ENCODE results near the gene HDAC10.
A peak's percentile ranks its signal among the peaks of the same experiment; 100 is the strongest.
"Not testable (repeated sequence)": the region's sequence is repeated elsewhere in the genome, so short reads cannot be mapped to it uniquely, and the experiment has no call there.

Gene HDAC10

DNA sequence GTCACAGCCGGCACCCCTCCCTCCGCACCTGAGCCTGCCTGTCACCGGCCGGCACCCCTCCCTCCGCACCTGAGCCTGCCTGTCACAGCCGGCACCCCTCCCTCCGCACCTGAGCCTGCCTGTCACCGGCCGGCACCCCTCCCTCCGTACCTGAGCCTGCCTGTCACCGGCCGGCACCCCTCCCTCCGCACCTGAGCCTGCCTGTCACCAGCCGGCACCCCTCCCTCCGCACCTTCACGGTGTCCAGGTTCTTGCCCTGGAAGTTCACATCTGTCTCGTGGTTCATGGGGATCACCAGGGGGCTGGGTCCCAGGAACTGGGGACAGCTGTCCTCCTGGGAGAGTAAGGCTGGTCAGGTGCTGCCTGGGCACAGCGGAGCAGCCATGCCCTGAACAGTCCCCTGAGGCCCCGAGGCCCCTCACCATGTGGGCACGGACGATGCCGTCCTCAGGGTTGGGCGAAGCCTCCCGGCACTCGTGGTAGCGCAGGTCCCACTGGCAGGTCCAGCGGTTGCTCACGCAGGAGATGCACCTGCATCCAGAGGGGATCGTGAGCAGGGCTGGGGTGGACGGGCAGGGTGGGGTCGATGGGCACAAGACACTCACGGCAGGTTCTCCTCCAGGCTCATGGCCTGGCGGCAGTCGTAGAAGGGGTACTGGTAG is 34.6 kb upstream of the HDAC10 start:
- DNase-seq: no peak

GRCh38 chr22:50284479-50284878 is 33.4 kb upstream of the HDAC10 start:
- no peak for DNase-seq

DNA sequence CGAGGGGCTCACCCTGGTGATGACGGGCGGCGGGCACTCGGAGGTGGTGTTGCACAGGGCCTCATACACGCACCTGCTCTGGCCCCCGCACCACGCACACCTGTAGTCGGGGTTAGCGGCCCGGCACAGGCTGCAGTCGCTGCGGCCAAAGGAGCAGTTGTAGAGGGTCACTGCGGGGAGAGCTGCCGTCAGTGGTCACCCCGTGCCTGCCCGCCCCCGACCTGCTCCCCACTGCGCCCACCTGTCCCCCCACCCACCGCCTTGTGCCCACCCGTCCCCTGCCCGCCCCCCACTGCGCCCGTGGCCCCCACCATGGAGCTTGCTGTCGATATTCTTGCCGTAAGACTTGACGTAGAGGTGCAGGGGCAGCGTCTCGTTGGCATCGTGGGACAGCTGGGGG is 32.8 kb upstream of the HDAC10 start:
- no peak for DNase-seq

- DNase-seq: no peak
Measured at GRCh38 chr22:50282361-50283155, 31.5 kb upstream of the HDAC10 start.

GRCh38 chr22:50281957-50282356 is 30.9 kb upstream of the HDAC10 start:
- DNase-seq: no peak

GRCh38 chr22:50281384-50281760 is 30.3 kb upstream of the HDAC10 start:
- no peak for DNase-seq

DNA sequence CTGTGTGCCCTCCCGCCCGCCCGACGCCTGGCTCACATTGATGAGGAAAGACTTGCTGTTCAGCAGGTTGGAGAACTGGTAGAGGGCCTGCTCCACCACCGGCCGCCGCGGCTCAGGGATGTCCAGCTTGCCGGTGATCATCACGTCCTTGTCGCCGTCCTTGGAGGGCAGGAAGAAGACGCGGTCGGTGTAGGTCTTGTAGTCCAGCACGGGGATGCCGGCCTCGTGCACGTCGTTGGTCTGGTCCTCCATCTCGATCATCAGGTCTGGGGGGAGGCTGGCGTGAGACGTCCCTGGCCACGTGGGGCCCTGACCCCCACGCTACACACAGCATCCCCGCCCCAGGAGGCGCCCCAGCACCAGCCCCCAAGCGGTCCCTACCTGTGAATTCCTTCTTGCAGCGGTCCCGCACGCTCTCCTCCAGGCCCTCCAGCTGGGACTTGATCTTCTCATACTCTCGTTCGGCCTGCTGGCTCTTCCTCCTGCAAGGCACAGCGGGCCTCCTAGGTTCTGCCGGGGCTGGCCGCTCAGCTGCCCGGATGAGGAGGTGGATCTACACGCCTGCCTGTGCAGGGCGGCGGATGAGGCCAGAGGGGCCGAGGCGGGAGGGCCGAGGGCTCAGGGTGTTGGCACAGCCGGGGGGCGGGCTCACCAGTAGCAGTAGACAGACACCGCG is 29.8 kb upstream of the HDAC10 start:
- DNase-seq: no peak

GRCh38 chr22:50280022-50280707 is 29.1 kb upstream of the HDAC10 start:
- DNase-seq: no peak

DNA sequence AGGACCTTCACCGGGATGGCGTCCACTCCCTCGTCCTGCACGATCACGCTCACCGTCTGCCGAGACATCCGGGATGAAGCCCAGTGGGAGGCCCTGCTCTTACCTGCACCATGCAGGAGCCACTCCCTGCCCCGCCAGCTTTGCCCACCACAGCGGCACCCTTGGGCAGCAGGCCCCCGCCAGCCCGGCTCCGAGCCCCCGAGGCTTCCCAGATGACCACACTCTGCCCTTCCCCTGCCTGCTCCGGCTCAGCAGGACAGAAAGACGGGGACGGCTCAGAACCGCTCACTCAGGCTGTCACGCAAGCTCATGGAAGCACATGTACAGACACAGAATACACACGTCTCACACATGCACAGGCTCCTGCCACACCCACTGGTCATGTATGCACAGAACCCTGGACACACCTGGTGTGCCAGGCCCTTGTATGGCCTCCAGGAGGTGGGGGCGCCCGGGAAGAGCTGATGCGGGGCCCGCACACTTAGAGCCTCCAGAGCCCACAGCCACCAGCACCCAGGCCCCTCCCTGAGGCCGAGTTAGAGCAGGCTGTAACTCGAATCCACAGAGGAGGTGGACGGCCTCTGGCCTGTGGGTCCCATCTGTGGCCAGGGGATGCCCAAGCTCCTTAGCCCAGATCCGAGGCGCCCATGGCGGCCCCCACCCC is 28.0 kb upstream of the HDAC10 start:
- no peak for DNase-seq

GRCh38 chr22:50278461-50278860 is 27.4 kb upstream of the HDAC10 start:
- no peak for DNase-seq

DNA sequence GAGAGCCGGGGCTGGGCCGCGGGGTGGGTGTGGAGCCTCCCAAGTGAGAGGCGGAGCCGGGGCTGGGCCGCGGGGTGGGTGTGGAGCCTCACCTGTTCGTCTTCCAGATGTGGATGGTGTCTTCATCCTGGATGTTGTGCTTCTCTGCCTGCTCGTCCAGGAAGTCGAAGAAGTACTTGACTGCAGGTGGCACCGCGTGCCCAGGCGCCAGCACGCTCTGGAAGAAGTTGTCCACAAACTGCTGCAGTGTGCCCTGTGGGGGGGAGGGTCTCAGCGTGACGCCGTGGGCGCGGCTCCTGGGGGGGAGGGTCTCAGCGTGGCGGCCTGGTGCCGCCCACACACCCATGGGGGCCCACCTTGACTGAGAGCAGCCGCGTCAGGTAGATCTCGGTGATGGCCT is 26.7 kb upstream of the HDAC10 start:
- no peak for DNase-seq

- DNase-seq: no peak
Measured at GRCh38 chr22:50276143-50276542, 25.1 kb upstream of the HDAC10 start.

GRCh38 chr22:50275181-50276055 is 24.4 kb upstream of the HDAC10 start:
- no peak for DNase-seq

DNA sequence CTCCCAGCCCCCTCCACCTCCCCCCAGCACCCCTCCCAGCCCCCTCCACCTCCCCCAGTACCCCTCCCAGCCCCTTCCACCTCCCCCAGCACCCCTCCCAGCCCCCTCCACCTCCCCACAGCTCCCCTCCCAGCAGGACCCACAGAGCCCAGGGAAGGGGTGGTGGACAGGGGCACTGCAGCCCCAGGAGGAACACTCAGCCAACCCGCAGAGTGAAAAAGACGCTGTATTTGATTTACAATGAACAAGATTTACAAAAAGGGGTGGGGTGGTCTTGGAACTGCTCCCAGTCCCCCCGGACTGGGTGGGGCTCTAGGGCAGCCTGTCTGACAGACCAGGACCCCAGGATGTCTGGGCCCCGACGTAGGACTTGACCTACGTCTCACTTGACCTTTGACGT is 23.7 kb upstream of the HDAC10 start:
- DNase-seq: no peak

GRCh38 chr22:50274311-50274710 is 23.2 kb upstream of the HDAC10 start:
- peak; percentile 25 to 58 for DNase-seq

DNA sequence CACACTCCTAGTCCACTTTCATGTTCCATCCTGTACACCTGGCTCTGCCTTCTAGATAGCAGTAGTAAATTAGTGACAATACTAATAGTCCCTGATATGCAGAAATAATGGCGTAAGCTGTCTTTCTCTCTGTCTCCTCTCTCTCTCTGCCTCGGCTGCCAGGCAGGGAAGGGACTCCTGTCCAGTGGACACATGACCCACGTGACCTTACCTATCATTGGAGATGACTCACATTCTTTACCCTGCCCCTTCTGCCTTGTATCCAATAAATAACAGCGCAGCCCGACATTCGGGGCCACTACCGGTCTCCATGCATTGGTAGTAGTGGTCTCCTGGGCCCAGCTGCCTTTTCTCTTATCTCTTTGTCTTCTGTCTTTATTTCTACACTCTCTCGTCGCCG is 22.7 kb upstream of the HDAC10 start:
- DNase-seq: not testable (repeated sequence)

GRCh38 chr22:50273352-50273751 is 22.3 kb upstream of the HDAC10 start:
- not testable (repeated sequence) for DNase-seq

DNA sequence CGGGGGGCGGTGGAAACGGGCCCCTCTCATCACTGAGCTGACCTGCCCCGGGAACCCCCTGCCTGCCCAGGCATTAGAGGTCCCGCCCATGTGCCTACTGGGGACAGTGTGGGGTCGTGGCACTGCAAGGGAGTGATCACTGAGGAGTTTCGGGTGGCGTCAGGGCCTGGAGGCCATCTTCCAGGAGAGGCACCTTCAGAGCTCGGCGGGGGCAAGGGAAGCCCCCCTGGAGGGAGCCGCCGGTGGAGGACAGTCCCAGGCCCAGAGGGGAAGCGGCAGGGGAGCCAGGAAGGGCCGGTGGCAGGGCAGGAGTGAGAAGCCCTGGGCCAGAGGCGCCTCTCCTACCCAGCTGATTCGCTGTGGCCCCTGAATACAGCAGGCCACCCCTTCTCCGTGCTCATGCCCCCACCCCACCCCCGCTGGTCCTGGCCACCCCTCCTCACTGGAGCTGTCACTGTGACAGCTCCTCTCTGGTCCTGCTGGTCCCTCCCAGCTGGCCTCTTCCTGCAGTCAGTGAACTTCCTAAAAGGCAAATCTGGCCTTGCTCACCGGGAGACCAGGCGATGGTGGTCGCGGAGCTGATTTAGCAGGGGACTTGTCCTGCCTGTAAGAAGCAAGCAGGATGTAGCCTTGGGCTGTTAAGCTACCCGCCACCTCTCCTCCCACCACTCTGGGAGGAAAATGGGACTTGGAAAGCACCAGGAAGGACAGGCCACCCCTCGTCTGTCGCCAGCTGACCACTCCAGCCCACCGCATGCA is 21.2 kb upstream of the HDAC10 start:
- DNase-seq: no peak

DNA sequence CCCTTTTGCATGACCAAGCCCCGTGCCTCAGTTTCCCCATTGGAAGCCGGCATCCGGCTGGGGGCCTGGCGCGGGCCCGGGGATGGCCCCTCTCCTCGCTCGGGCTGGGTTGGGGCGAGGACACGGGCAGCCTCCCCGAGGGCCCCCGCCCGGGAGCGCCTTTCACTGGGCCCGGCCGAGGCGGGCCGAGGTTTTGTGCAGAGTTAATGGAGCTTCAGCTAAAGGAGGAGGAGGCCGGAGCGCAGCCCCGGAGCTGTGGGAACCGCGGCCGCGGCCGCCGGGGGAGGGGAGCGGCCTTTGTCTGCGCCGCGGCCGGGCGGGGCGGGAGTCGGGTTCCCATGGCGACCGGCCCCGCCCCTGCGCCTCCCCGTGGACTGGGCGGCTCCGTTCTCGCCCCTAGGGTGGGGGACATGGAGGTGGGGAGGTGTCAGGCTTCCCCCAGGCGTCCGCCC is 20.5 kb upstream of the HDAC10 start:
- DNase-seq: no peak

DNA sequence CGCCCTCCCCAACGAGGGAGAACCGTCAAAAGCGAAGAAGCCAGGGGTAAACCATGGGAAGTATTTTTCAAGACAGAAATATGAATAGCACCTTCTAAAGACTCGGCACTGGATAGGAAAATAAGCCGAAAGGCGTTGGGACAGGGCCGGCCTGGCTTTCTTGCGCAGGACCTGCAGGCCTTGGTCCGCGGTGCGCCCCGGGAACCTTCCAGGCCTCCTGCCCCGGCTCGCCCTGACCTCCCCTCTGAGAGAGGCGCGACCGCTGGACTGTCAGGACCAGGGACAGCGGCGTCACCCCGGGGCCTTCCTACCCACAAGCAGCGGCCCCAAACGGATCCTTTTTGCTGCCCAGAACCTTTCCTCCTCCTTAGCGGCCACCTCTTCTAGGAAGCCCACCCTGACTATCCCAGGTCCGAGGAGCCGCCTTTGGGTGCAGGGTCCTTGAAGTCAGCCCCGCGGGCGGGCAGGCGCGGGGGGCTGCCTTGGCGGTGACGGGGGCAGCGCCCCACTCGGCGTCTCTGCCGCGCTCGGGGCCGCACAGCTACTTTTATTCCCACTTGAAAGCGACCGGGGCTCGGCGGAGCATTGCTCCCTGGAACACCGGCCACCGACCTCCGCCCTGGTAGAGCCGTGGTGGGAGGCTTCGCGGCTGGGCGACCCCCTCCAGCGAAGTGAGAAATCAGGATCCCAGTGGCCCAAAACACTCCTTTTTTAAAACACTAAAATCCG is 19.8 kb upstream of the HDAC10 start:
- DNase-seq: no peak
